ENCODE data around the gene PNPLA2. TPM values are rescaled to one million over a fixed set of nuclear protein-coding genes. Genes with fewer than 3 reads are reported as not detected.

PNPLA2 gene
- total RNA-seq, 1 donor = 28.5 TPM

- TF ChIP-seq CTCF (IDR thresholded peaks at IDR 0.05; ENCODE audit: insufficient read depth, low read depth, low read length) = no peak
- peak overlapping the region; percentile 46 for H3K4me3 ChIP-seq (ENCODE audit: low read depth, low read length)
- no peak for DNase-seq (ENCODE audit: low read depth)
Measured at GRCh38 chr11:829176-829846, 10.6 kb downstream of the PNPLA2 start.

GRCh38 chr11:829847-830294 lies 11.2 kb downstream of the PNPLA2 start:
- no peak for TF ChIP-seq CTCF (IDR thresholded peaks at IDR 0.05; ENCODE audit: insufficient read depth, low read depth, low read length)
- H3K4me3 ChIP-seq (ENCODE audit: low read depth, low read length) = peak overlapping the region; percentile 46
- no peak for DNase-seq (ENCODE audit: low read depth)

DNA sequence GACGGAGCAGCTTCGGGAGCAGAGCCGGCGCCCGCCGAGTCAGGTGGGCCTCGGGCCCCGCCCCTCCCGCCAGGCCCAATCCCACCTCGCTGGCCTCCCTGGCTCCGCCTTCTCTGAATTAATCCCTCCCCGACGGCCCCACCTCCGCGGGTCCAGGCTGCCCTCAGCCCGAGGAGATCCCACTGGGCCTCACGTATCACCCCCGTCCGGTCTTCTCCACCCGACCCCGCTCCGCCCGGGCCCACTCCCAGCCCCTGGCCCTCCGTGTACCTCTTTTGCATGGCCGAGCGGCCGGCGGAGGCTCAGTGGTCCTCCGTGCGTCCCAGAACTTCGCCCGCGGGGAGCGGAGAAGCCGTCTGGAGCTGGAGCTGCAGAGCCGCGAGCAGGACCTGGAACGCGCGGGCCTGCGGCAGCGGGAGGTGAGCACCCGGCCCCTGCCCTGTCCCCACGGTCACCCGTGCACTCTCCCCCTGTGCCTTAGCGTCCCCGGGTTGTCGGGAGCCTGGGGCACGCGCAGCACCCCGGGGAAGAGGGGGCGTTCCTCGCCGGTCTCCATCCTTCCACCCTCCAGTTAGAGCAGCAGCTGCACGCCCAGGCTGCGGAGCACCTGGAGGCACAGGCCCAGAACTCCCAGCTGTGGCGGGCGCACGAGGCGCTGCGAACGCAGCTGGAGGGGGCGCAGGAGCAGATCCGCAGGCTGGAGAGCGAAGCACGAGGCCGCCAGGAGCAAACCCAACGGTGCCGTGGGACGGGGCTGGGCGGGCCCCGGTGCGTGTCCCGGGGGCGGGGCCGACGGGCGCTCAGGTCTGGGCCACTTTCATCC lies 11.8 kb downstream of the PNPLA2 start:
- no peak for TF ChIP-seq CTCF (IDR thresholded peaks at IDR 0.05; ENCODE audit: insufficient read depth, low read depth, low read length)
- peak overlapping the region; percentile 46 for H3K4me3 ChIP-seq (ENCODE audit: low read depth, low read length)
- DNase-seq (ENCODE audit: low read depth) = peak; percentile 63

GRCh38 chr11:831118-831864 lies 12.6 kb downstream of the PNPLA2 start:
- no peak overlapping the region for H3K4me3 ChIP-seq (ENCODE audit: low read depth, low read length)
- DNase-seq (ENCODE audit: low read depth) = no peak
- TF ChIP-seq CTCF (IDR thresholded peaks at IDR 0.05; ENCODE audit: insufficient read depth, low read depth, low read length) = no peak

GRCh38 chr11:831961-832528 lies 13.3 kb downstream of the PNPLA2 start:
- TF ChIP-seq CTCF (IDR thresholded peaks at IDR 0.05; ENCODE audit: insufficient read depth, low read depth, low read length) = no peak
- no peak for DNase-seq (ENCODE audit: low read depth)
- H3K4me3 ChIP-seq (ENCODE audit: low read depth, low read length) = peak overlapping the region; percentile 57

- no peak for TF ChIP-seq CTCF (IDR thresholded peaks at IDR 0.05; ENCODE audit: insufficient read depth, low read depth, low read length)
- peak within 1 kb of the TSS; percentile 72 for H3K4me3 ChIP-seq (ENCODE audit: low read depth, low read length)
- peak; percentile 53 for DNase-seq (ENCODE audit: low read depth)
Measured at GRCh38 chr11:832529-833113, 13.9 kb downstream of the PNPLA2 start, which contains the start of gene CD151. CD151 (plus strand) TSS chr11:832952; CDS start chr11:836070, 3,118 bp downstream.
